IMR-90 (cell line): ENCODE data around the gene RALGAPA2. TPM values are rescaled to one million over a fixed set of nuclear protein-coding genes. Genes with fewer than 3 reads are reported as not detected.

Source experiments
- ATAC-seq: fragments of 200-7000 bp; cut with Tn5 transposase; 2 replicates; pipeline ENCODE4 v1.9.1; 2020; ENCODE audit warnings: low read depth, mild to moderate bottlenecking, moderate library complexity
- BruUV-seq: library from RNA; stranded (reverse); fragments of 400-500 nt; replicated peaks from 2 replicates; lab custom pipeline; 2021; lab: Mats Ljungman, UMichigan
- CTCF ChIA-PET: fragments of 300-600 bp; formaldehyde crosslinking; extraction: SDS; loops from one replicate; lab custom pipeline; 2021; ENCODE audit warnings: antibody characterized with exemption; lab: Yijun Ruan, JAX
- POLR2A ChIA-PET: fragments of 300-600 bp; sonication (Branson Sonifier 250); formaldehyde crosslinking; loops from one replicate; lab custom pipeline; 2022; ENCODE audit warnings: antibody characterized with exemption; ENCODE audit not compliant: unreplicated experiment; lab: Charles Lee
- DNase-seq: peaks from one replicate; pipeline ENCODE4 v3.0.0; 2013
- H2AFZ ChIP-seq: replicated peaks from 2 replicates; pipeline ENCODE3; 2013; ENCODE audit warnings: low read length, mild to moderate bottlenecking; ENCODE audit not compliant: poor library complexity
- H2AK5ac ChIP-seq: 2 replicates; pipeline ENCODE4 v1.6.1; 2013; ENCODE audit warnings: low read depth, low read length, inconsistent platforms
- H2AK9ac ChIP-seq: replicated peaks from 2 replicates; pipeline ENCODE3; 2013; ENCODE audit warnings: mild to moderate bottlenecking, low read depth, low read length, moderate library complexity; ENCODE audit not compliant: poor library complexity
- H2BK120ac ChIP-seq: 2 replicates; pipeline ENCODE4 v1.6.1; 2013; ENCODE audit warnings: low read depth, low read length, inconsistent platforms
- H2BK15ac ChIP-seq: 3 replicates; pipeline ENCODE4 v1.6.1; 2013; ENCODE audit warnings: low read depth, low read length, inconsistent platforms
- H2BK20ac ChIP-seq: 2 replicates; pipeline ENCODE4 v1.6.1; 2013; ENCODE audit warnings: low read depth, mild to moderate bottlenecking, inconsistent platforms, low read length, moderate library complexity
- H2BK5ac ChIP-seq: 2 replicates; pipeline ENCODE4 v1.6.1; 2013; ENCODE audit warnings: mild to moderate bottlenecking, low read depth, low read length, inconsistent platforms; ENCODE audit not compliant: poor library complexity, severe bottlenecking
- H3K14ac ChIP-seq: replicated peaks from 2 replicates; pipeline ENCODE4 v1.6.1; 2013; ENCODE audit warnings: low read depth, low read length, inconsistent platforms
- H3K18ac ChIP-seq: 2 replicates; pipeline ENCODE4 v1.6.1; 2013; ENCODE audit warnings: low read depth, low read length, control low read depth
- H3K23ac ChIP-seq: 2 replicates; pipeline ENCODE4 v1.6.1; 2013; ENCODE audit warnings: low read depth, low read length, inconsistent platforms
- H3K27ac ChIP-seq: 2 replicates; pipeline ENCODE4 v1.5.1; 2013; ENCODE audit warnings: mild to moderate bottlenecking, control low read depth, low read length; ENCODE audit not compliant: insufficient read depth
- H3K27me3 ChIP-seq: 2 replicates; pipeline ENCODE4 v1.6.1; 2013; ENCODE audit warnings: low read length; ENCODE audit not compliant: control insufficient read depth, insufficient read depth
- H3K36me3 ChIP-seq: 2 replicates; pipeline ENCODE4 v1.6.1; 2013; ENCODE audit warnings: low read length, mixed read lengths; ENCODE audit not compliant: control insufficient read depth, insufficient read depth
- H3K4ac ChIP-seq: 2 replicates; pipeline ENCODE4 v1.6.1; 2013; ENCODE audit warnings: low read depth, low read length, inconsistent platforms
- H3K4me1 ChIP-seq: 2 replicates; pipeline ENCODE4 v1.6.1; 2013; ENCODE audit warnings: low read length, mixed read lengths; ENCODE audit not compliant: control insufficient read depth, insufficient read depth
- H3K4me2 ChIP-seq: 2 replicates; pipeline ENCODE4 v1.6.1; 2013; ENCODE audit warnings: low read depth, mild to moderate bottlenecking, control low read depth, low read length, moderate library complexity
- H3K4me3 ChIP-seq: 2 replicates; pipeline ENCODE4 v1.5.1; 2013; ENCODE audit warnings: low read depth, mild to moderate bottlenecking, control low read depth, low read length, moderate library complexity; ENCODE audit not compliant: insufficient read depth
- H3K56ac ChIP-seq: 2 replicates; pipeline ENCODE4 v1.6.1; 2013; ENCODE audit warnings: low read length, inconsistent platforms; ENCODE audit not compliant: insufficient read depth; ENCODE audit errors: extremely low read depth
- H3K79me1 ChIP-seq, 2 experiments: 2 replicates each; pipeline ENCODE4 v1.6.1; 2013; ENCODE audit warnings: low read length in 2 of 2, inconsistent platforms in 1 of 2, low read depth in 1 of 2
- H3K9ac ChIP-seq: 2 replicates; pipeline ENCODE4 v1.6.1; 2013; ENCODE audit warnings: low read depth, low read length, control low read depth
- H3K9me1 ChIP-seq: 2 replicates; pipeline ENCODE4 v1.6.1; 2013; ENCODE audit warnings: low read length, inconsistent platforms; ENCODE audit not compliant: insufficient read depth
- H3K9me3 ChIP-seq: 2 replicates; pipeline ENCODE4 v1.6.1; 2013; ENCODE audit warnings: low read length; ENCODE audit not compliant: control insufficient read depth, insufficient read depth
- H4K20me1 ChIP-seq: 2 replicates; pipeline ENCODE4 v1.6.1; 2013; ENCODE audit warnings: low read length, inconsistent platforms; ENCODE audit not compliant: insufficient read depth
- H4K5ac ChIP-seq: 2 replicates; pipeline ENCODE4 v1.6.1; 2013; ENCODE audit warnings: mild to moderate bottlenecking, low read depth, low read length, control low read depth
- H4K8ac ChIP-seq, 2 experiments: 2 replicates each; pipeline ENCODE4 v1.6.1; 2013; ENCODE audit warnings: low read depth in 2 of 2, low read length in 2 of 2, control low read depth in 1 of 2, inconsistent platforms in 1 of 2
- H4K91ac ChIP-seq: 2 replicates; pipeline ENCODE4 v1.6.1; 2013; ENCODE audit warnings: low read depth, low read length, inconsistent platforms; ENCODE audit not compliant: insufficient read depth
- SMC3 ChIP-seq: fragments of 150-350 bp; IDR thresholded peaks from 2 replicates; pipeline ENCODE4 v1.6.1; 2016; ENCODE audit warnings: low read depth, mild to moderate bottlenecking, antibody characterized with exemption, low read length, moderate library complexity
- WGBS, 2 experiments: methylation state at CpG; one replicate each; pipeline versions ENCODE4 v1.1.5 to v1.1.7; 2013; ENCODE audit warnings: missing lambda C conversion rate in 2 of 2; ENCODE audit not compliant: insufficient read length in 1 of 2; ENCODE audit errors: extremely low coverage in 2 of 2; 5-methylcytosine and 5-hydroxymethylcytosine counted together
- dilution Hi-C: fragments of 300-500 bp; cut with HindIII; formaldehyde crosslinking; loops from one replicate; pipeline ENCODE4 v1.14.3; 2018; ENCODE audit warnings: low sequenced_read_pairs; ENCODE audit not compliant: unreplicated experiment
- in situ Hi-C: fragments of 300-500 bp; cut with MboI; formaldehyde crosslinking; loops from 3 replicates; pipeline ENCODE4 v1.14.3; 2019; ENCODE audit warnings: low sequenced_read_pairs, inconsistent platforms, mixed read lengths
- intact Hi-C: fragments of 100-400 bp; cut with micrococcal nuclease; formaldehyde crosslinking; loops from 2 replicates; pipeline ENCODE4 v1.10.0; 2022
- polyA plus RNA-seq, 3 experiments: library from polyadenylated mRNA; depleted of rRNA; stranded (reverse); fragments of >200 nt; gene quantifications; 2 replicates each; pipeline ENCODE4 v1.2.3, GENCODE V29; 2012; ENCODE audit warnings: low replicate concordance in 1 of 3
- total RNA-seq: library from RNA; depleted of rRNA; stranded (reverse); fragments of >200 nt; gene quantifications from 2 replicates; pipeline ENCODE4 v1.2.3, GENCODE V29; 2012
- TF ChIP-seq, protein P1 (sequence below): conservative IDR thresholded peaks from 2 replicates; pipeline ENCODE4 v1.5.1; 2012; ENCODE audit warnings: mild to moderate bottlenecking, low read depth, low read length, improper control_type of control experiment
- TF ChIP-seq, protein P2 (sequence below): fragments of 150-350 bp; IDR thresholded peaks from 2 replicates; pipeline ENCODE4 v1.6.1; 2016; ENCODE audit warnings: low read depth, mild to moderate bottlenecking, low read length, moderate library complexity, borderline replicate concordance
- TF ChIP-seq, protein P3 (sequence below): fragments of 150-350 bp; IDR thresholded peaks from 2 replicates; pipeline ENCODE4 v1.6.1; 2017; ENCODE audit warnings: mild to moderate bottlenecking, antibody characterized with exemption, low read length, low read depth

The RALGAPA2 gene
- total and polyA plus RNA-seq, 2 of the 4 experiments (the other 2 are of a cell fraction): 1.3 to 3.9 TPM

DNA sequence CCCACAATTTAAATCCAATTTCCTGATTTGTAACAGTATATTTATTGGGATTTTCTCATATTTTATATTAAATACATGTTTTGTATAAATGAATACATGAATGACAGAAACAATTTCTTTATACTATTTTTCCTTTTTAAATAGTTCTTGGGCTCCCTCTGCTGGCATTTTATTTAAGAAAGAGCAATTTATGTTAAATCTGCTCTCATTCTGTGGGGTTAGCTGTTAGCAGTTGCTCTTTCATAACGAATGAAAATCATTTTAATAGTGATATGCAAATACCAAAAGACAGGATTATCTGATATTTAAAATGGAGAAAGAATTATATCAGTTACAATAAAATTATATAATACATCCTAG, 118.3 kb downstream of the RALGAPA2 start:
- Histone ChIP-seq H2AK9ac (no peak overlapping the region), H3K79me1 (no peaks in the 10 kb centered on the region), H4K5ac (no peak overlapping the region), H3K27me3 (no peaks in the 10 kb centered on the region), H3K27ac (no peak overlapping the region), H3K18ac (no peak overlapping the region), H3K4ac (no peak overlapping the region), H2AFZ (no peak overlapping the region), H3K4me3 (no peak overlapping the region), H3K23ac (no peak overlapping the region), H3K36me3 (peaks cover 2% of the 10 kb centered on the region), H3K9ac (no peak overlapping the region), H3K9me1 (no peaks in the 10 kb centered on the region), H2BK20ac (no peak overlapping the region), H3K14ac (no peak overlapping the region), H2BK5ac (no peak overlapping the region), H2BK120ac (no peak overlapping the region), H4K20me1 (0 out of 2 replicates have a peak, but pooled peaks cover 4% of the 10 kb centered on the region), H2BK15ac (no peak overlapping the region), H3K4me1 (peaks cover 4% of the 10 kb centered on the region), H3K4me2 (no peak overlapping the region), H3K56ac (no peak overlapping the region), H4K8ac (no peak overlapping the region), H3K9me3 (no peaks in the 10 kb centered on the region), H2AK5ac (no peak overlapping the region), H4K91ac (no peak overlapping the region)
- ChIA-PET CTCF (interaction anchor here (0.6 to 3.6 kb wide), 20 partner anchors 9 to 543 kb away, joined by 3 to 39 read pairs (median 4); no protein-coding TSS in a partner anchor), POLR2A (no interaction called here)
- intact Hi-C loops: loop anchor here (10.0 kb wide), 1 partner anchor 689 kb away; no protein-coding TSS in a partner anchor
- TF ChIP-seq SMC3: peak; percentile 28; the same call in 1 of the 2 replicates
- TF ChIP-seq, protein P1, sequence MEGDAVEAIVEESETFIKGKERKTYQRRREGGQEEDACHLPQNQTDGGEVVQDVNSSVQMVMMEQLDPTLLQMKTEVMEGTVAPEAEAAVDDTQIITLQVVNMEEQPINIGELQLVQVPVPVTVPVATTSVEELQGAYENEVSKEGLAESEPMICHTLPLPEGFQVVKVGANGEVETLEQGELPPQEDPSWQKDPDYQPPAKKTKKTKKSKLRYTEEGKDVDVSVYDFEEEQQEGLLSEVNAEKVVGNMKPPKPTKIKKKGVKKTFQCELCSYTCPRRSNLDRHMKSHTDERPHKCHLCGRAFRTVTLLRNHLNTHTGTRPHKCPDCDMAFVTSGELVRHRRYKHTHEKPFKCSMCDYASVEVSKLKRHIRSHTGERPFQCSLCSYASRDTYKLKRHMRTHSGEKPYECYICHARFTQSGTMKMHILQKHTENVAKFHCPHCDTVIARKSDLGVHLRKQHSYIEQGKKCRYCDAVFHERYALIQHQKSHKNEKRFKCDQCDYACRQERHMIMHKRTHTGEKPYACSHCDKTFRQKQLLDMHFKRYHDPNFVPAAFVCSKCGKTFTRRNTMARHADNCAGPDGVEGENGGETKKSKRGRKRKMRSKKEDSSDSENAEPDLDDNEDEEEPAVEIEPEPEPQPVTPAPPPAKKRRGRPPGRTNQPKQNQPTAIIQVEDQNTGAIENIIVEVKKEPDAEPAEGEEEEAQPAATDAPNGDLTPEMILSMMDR: peak; percentile 49
- TF ChIP-seq, protein P2, sequence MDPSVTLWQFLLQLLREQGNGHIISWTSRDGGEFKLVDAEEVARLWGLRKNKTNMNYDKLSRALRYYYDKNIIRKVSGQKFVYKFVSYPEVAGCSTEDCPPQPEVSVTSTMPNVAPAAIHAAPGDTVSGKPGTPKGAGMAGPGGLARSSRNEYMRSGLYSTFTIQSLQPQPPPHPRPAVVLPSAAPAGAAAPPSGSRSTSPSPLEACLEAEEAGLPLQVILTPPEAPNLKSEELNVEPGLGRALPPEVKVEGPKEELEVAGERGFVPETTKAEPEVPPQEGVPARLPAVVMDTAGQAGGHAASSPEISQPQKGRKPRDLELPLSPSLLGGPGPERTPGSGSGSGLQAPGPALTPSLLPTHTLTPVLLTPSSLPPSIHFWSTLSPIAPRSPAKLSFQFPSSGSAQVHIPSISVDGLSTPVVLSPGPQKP: no peak
- TF ChIP-seq, protein P3, sequence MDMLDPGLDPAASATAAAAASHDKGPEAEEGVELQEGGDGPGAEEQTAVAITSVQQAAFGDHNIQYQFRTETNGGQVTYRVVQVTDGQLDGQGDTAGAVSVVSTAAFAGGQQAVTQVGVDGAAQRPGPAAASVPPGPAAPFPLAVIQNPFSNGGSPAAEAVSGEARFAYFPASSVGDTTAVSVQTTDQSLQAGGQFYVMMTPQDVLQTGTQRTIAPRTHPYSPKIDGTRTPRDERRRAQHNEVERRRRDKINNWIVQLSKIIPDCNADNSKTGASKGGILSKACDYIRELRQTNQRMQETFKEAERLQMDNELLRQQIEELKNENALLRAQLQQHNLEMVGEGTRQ: no peak
- in situ Hi-C loops: loop anchor here (10.0 kb wide), 1 partner anchor 509 kb away; no protein-coding TSS in a partner anchor
- no TSS peak for BruUV-seq
- dilution Hi-C loops: no loop called here
- no CpG with 5 or more reads among the region's 1 CpG for WGBS, 2 experiments
- ATAC-seq: peak; percentile 55
- DNase-seq: peak; percentile 50
